NCI-H1092 treated with DMSO at 0.1 percent for 48 hours (cell line): Measurements from ENCODE around the gene ALG3.

Source experiments
- DNase-seq: peaks from one replicate; lab custom pipeline; 2025; lab: John Stamatoyannopoulos, UW

The ALG3 gene

DNA sequence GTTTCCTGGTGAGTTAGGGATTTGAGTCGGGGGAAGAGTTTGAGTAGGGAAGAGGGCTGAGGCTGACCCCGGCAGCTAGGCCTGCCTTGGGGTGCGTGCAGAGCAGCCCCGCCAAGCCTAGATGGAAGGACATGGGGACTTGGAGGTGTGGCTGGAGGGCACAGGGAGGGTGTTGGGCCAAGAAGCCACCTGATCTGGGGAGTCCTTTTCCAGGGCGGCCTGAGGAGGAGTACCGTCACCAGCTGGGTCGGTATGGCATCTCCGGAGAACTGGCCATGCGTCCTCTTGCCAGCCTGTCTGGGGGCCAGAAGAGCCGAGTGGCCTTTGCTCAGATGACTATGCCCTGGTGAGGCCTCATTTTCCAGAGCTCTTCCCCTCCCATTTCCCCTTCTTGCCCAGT, 55.9 kb downstream of the ALG3 start:
- no peak for DNase-seq
